Ecto neural progenitor cell (in vitro differentiated cells): ENCODE measurements around the gene CC2D1A.
A peak's percentile ranks its signal among the peaks of the same experiment; 100 is the strongest.

ENCODE experiments used
- DNase-seq: peaks from one replicate; pipeline ENCODE4 v3.0.0-alpha.2; 2018; ENCODE audit warnings: low spot score

CC2D1A gene

GRCh38 chr19:13905634-13906520 is at the start of gene CC2D1A, which contains the start of gene BRME1:
TSS of gene CC2D1A (plus strand) at chr19:13906201. CDS start at chr19:13906442, 241 bp downstream.
TSS of gene BRME1 (minus strand) at chr19:13906117. CDS start at chr19:13904892, 1,225 bp downstream.
- DNase-seq: peak; percentile 96

- DNase-seq: no peak
Observed at GRCh38 chr19:13856497-13856896, 49.5 kb upstream of the CC2D1A start.

- DNase-seq: no peak
Observed at GRCh38 chr19:13859361-13859880, 46.6 kb upstream of the CC2D1A start.

GRCh38 chr19:13860679-13861391 is 45.2 kb upstream of the CC2D1A start:
- no peak for DNase-seq

GRCh38 chr19:13861392-13861713 is 44.6 kb upstream of the CC2D1A start:
- DNase-seq: no peak

GRCh38 chr19:13861714-13862531 is 44.1 kb upstream of the CC2D1A start:
- peak; percentile 94 for DNase-seq

- DNase-seq: no peak
Observed at GRCh38 chr19:13864046-13864666, 41.8 kb upstream of the CC2D1A start.

GRCh38 chr19:13864667-13865570 is 41.1 kb upstream of the CC2D1A start:
- DNase-seq: no peak

GRCh38 chr19:13865571-13866462 is 40.2 kb upstream of the CC2D1A start:
- DNase-seq: no peak

- no peak for DNase-seq
Observed at GRCh38 chr19:13866463-13867046, 39.4 kb upstream of the CC2D1A start.

GRCh38 chr19:13868663-13869062 is 37.3 kb upstream of the CC2D1A start:
- no peak for DNase-seq

GRCh38 chr19:13869281-13869680 is 36.7 kb upstream of the CC2D1A start:
- no peak for DNase-seq

GRCh38 chr19:13870873-13871272 is 35.1 kb upstream of the CC2D1A start:
- DNase-seq: no peak

- DNase-seq: no peak
Observed at GRCh38 chr19:13872339-13872694, 33.7 kb upstream of the CC2D1A start.

GRCh38 chr19:13872695-13873389 is 33.2 kb upstream of the CC2D1A start:
- DNase-seq: peak; percentile 89

- no peak for DNase-seq
Observed at GRCh38 chr19:13873834-13874515, 32.0 kb upstream of the CC2D1A start.

GRCh38 chr19:13875824-13876223 is 30.2 kb upstream of the CC2D1A start:
- no peak for DNase-seq

GRCh38 chr19:13876834-13877233 is 29.2 kb upstream of the CC2D1A start, which contains the start of gene NANOS3:
TSS of gene NANOS3 (plus strand) at chr19:13877134. CDS start at chr19:13877249, 115 bp downstream.
- DNase-seq: no peak
